Tibial nerve (tissue), 3 donors: ENCODE measurements around the gene HOMER2.

Experiments
- POLR2A ChIP-seq, 2 donors: fragments of 450-650 bp; IDR thresholded peaks; one replicate each; pipeline ENCODE4 v1.6.1; 2017; ENCODE audit warnings: antibody characterized with exemption in 2 of 2, mild to moderate bottlenecking in 2 of 2, moderate library complexity in 2 of 2
- TF ChIP-seq, protein P1 (sequence below), 5 experiments: fragments of 200-600 bp in 3 of 5; fragments of 450-650 bp in 2 of 5; sonication (generic) in 3 of 5; IDR thresholded peaks; one replicate each; pipeline ENCODE4 v1.5.1; 2016 to 2019; ENCODE audit warnings: antibody characterized with exemption in 5 of 5, mild to moderate bottlenecking in 3 of 5, moderate library complexity in 2 of 5

DNA sequence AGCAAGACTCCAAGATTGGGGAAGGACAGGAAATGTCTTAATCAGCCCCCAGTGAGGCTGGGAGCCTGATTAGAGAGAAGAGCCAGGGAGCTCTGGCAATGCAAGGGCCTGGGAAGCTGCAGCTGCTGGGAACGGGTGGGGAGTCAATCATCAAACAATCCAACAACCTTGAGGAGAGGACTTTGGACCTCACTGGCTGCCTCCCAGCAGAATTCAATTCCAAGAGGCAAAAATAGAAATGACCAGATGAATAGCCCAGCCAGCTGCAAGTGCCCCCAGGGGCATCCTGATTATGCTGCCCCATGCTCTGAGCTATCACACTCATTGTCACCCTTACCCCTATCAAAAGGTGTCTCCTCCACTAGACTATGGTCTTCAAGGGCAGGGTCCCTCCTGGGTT lies 6.1 kb upstream of the HOMER2 start:
- no peak for TF ChIP-seq POLR2A (IDR thresholded peaks at IDR 0.05)
- TF ChIP-seq, protein P1, sequence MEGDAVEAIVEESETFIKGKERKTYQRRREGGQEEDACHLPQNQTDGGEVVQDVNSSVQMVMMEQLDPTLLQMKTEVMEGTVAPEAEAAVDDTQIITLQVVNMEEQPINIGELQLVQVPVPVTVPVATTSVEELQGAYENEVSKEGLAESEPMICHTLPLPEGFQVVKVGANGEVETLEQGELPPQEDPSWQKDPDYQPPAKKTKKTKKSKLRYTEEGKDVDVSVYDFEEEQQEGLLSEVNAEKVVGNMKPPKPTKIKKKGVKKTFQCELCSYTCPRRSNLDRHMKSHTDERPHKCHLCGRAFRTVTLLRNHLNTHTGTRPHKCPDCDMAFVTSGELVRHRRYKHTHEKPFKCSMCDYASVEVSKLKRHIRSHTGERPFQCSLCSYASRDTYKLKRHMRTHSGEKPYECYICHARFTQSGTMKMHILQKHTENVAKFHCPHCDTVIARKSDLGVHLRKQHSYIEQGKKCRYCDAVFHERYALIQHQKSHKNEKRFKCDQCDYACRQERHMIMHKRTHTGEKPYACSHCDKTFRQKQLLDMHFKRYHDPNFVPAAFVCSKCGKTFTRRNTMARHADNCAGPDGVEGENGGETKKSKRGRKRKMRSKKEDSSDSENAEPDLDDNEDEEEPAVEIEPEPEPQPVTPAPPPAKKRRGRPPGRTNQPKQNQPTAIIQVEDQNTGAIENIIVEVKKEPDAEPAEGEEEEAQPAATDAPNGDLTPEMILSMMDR (IDR thresholded peaks at IDR 0.05) = no peak
